SJSA1 (cell line): ENCODE results near the gene DCST2. TPM values are rescaled to one million over a fixed set of nuclear protein-coding genes. Genes with fewer than 3 reads are reported as not detected.

ENCODE experiments used
- DNase-seq, 2 experiments: peaks; one replicate each; pipeline ENCODE4 v3.0.0-alpha.2; 2015 to 2020; ENCODE audit warnings: low spot score in 2 of 2, low read depth in 1 of 2
- H3K27ac ChIP-seq: fragments of 250-450 bp; sonication (Bioruptor Pico); 2 replicates; pipeline ENCODE4 v1.5.1; 2020; ENCODE audit warnings: mild to moderate bottlenecking, moderate library complexity
- H3K27me3 ChIP-seq: fragments of 250-450 bp; sonication (Bioruptor Pico); replicated peaks from 2 replicates; pipeline ENCODE4 v1.5.1; 2020; ENCODE audit warnings: mild to moderate bottlenecking, moderate library complexity
- H3K36me3 ChIP-seq: fragments of 250-450 bp; sonication (Bioruptor Pico); 2 replicates; pipeline ENCODE4 v1.5.1; 2020; ENCODE audit warnings: mild to moderate bottlenecking
- H3K4me1 ChIP-seq: fragments of 250-450 bp; sonication (Bioruptor Pico); replicated peaks from 2 replicates; pipeline ENCODE4 v1.6.1; 2021; ENCODE audit warnings: mild to moderate bottlenecking
- H3K4me3 ChIP-seq: fragments of 250-450 bp; sonication (Bioruptor Pico); 2 replicates; pipeline ENCODE4 v1.5.1; 2020; ENCODE audit warnings: mild to moderate bottlenecking
- H3K9me3 ChIP-seq: fragments of 250-450 bp; sonication (Bioruptor Pico); replicated peaks from 2 replicates; pipeline ENCODE4 v1.5.1; 2020; ENCODE audit warnings: mild to moderate bottlenecking
- total RNA-seq: library from RNA; depleted of rRNA; stranded (reverse); fragments of >200 nt; shearing (Covaris generic); gene quantifications from 2 replicates; pipeline ENCODE4 v1.2.3, GENCODE V29; 2014

Gene DCST2
- total RNA-seq, 1 experiment from 2014 or later = not detected

DNA sequence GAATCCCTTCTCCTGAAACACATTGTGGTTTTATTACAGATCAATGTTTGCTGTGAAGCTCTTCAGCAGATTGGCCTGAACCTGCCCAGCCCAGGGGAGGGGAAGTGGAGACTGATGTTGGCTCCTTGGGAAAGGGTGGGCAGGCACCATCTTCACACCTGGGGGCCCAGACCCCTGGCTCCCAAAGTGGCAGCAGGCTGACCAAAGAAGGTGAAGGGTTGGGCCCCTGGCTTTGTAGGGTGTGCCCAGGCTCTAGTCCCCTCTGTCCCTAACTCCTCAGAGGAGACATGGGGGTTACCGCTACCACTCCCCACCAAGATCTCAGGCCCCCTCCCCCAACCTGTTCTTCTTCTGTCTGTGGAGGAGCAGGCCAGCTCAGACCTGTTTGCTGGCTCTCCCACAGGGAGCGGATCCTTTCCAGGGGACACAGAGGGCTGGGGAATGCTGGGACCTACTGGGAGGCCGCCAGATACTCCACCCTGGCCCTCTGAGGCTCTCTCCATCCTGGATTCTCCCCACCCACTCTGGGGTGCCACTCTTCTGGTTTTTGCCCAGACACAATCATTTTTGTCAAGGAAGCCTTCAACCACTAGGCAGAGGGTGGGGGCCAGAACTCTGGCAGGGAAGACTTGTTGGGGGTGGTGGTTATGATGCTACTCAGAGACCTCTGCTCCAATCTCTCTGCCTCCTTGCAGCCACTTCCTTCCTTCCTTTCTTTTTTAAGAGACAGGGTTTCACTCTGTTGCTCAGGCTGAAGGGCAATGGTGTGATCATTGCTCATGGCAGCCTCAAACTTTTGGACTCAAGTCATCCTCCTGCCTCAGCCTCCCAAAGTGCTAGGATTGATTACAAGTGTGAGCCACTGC, 40.0 kb upstream of the DCST2 start:
- Histone ChIP-seq H3K4me1 (peaks cover 13% of the 10 kb centered on the region), H3K27me3 (peaks cover 27% of the 10 kb centered on the region), H3K27ac (no peak overlapping the region), H3K9me3 (no peaks in the 10 kb centered on the region), H3K4me3 (no peak overlapping the region), H3K36me3 (no peaks in the 10 kb centered on the region)
- DNase-seq = no peak

DNA sequence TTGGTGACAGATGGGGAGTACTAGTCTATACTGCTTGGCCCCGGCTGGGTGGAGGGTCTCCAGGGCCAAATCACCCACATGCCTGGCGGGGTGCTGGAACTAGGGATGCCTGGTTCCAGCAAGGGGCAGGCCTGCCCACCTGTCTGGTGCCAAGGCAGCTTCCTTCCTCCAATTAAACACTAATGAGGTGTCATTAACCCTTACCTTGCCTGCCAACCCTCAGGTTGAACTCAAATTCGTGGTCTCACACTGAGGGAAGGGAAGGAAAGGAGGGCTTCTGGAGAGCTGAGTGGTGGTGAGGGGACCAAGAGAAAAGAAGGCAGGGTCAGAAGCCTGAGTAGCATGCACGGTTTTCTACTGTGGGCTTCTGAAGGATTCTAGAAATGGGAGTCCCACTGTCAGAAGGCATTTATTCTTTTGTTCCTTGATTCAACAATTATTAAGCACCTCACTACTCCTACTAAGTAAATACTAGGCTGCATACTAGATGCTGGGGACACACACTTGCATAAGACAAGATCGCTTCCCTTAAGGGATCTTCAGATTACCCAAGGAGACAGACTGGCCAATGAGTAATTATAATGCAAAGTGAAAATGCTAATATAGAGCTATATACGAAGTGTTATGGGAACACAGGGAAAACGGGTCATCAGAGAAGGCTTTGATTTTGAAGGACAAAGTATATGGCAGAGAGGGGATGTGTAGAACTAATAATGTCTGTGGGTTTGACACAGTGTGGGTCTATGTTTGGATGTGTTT, 39.1 kb upstream of the DCST2 start:
- peaks cover 10% of the 10 kb centered on the region for H3K4me1 ChIP-seq
- H3K27me3 ChIP-seq = peaks cover 22% of the 10 kb centered on the region
- no peak overlapping the region for H3K4me3 ChIP-seq
- no peaks in the 10 kb centered on the region for H3K9me3 ChIP-seq
- H3K36me3 ChIP-seq = no peaks in the 10 kb centered on the region
- no peak for DNase-seq
- no peak overlapping the region for H3K27ac ChIP-seq

DNA sequence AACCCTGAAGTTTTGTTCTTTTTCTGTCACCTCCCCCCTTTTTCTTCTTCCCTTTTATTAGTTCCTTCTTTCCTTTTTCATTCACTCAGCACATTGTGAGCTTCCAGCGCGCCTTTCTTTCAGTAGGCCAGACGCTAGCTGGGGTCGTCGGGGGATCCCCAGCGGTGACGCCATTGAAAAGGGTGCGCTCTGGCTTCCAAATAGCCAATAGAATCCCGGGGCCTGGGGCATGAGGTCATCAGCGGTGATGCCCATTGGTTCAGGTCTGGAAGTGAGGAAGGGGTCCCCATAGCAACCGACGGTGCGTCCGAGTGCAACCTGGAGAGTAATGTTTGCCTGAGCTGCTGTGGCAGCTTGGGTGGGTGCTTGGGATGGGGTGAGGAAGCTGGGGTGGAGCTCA, 38.1 kb upstream of the DCST2 start:
- Histone ChIP-seq H3K9me3 (no peaks in the 10 kb centered on the region), H3K27ac (no peak overlapping the region), H3K36me3 (no peaks in the 10 kb centered on the region), H3K27me3 (peaks cover 19% of the 10 kb centered on the region), H3K4me3 (no peak overlapping the region), H3K4me1 (peaks cover 10% of the 10 kb centered on the region)
- DNase-seq = no peak

GRCh38 chr1:155070721-155071569, 37.4 kb upstream of the DCST2 start:
- no peaks in the 10 kb centered on the region for H3K9me3 ChIP-seq
- peaks cover 10% of the 10 kb centered on the region for H3K4me1 ChIP-seq
- no peak overlapping the region for H3K27ac ChIP-seq
- no peaks in the 10 kb centered on the region for H3K36me3 ChIP-seq
- peaks cover 19% of the 10 kb centered on the region for H3K27me3 ChIP-seq
- H3K4me3 ChIP-seq = peak overlapping the region; percentile 19; the same call in 1 of the 2 replicates
- peak in 1 of 2 experiments; percentile 62 for DNase-seq

DNA sequence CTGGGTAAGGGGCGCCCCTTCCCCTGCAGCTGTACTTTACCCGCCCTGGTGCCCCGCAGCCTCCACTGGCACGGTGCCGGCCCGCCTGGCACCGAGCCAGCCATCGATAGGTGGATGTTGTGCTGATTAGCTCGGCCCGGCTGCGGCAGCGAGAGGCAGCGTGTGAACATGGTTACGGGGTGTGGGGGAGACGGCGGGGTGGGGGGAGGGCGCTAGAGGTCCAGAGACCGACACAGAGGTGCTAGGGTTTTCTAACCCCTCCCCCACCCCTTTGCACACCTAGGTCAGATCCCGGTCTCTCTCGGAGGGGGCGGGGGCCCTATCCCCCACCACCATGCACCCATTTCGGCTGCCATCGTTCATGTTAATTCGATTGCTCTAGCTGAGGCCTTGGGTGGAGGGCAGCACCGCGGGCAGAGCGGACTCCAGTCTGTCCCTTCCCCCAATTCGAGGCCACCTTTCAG, 36.6 kb upstream of the DCST2 start:
- no peak for DNase-seq
- H3K4me1 ChIP-seq = peaks cover 10% of the 10 kb centered on the region
- H3K4me3 ChIP-seq = no peak overlapping the region
- peaks cover 18% of the 10 kb centered on the region for H3K27me3 ChIP-seq
- H3K27ac ChIP-seq = no peak overlapping the region
- no peaks in the 10 kb centered on the region for H3K9me3 ChIP-seq
- no peaks in the 10 kb centered on the region for H3K36me3 ChIP-seq

GRCh38 chr1:155069551-155070157, 36.1 kb upstream of the DCST2 start:
- H3K27ac ChIP-seq = no peak overlapping the region
- H3K36me3 ChIP-seq = no peaks in the 10 kb centered on the region
- peaks cover 10% of the 10 kb centered on the region for H3K4me1 ChIP-seq
- H3K9me3 ChIP-seq = no peaks in the 10 kb centered on the region
- no peak overlapping the region for H3K4me3 ChIP-seq
- peaks cover 13% of the 10 kb centered on the region for H3K27me3 ChIP-seq
- DNase-seq = no peak

DNA sequence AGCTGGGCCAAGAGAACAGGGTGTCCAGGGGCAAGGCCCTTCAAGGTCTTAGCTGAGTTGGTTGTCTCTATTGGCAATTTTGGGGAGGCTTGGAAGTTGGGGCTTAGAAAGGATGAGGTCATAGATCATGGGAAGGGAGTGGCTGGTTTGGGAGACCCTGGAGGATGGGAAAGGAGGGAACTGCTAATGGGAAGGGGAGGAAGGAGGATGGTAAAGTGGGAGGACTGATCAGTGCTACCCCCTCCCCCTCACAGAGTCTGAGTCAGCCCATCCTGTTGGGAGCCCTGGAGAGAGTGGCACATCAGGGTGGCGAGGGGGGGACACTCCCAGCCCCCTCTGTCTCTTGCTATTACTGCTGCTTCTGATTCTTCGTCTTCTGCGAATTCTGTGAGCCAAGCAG, 35.0 kb upstream of the DCST2 start:
- DNase-seq = no peak
- Histone ChIP-seq H3K4me3 (no peak overlapping the region), H3K36me3 (no peaks in the 10 kb centered on the region), H3K27ac (no peak overlapping the region), H3K27me3 (peaks cover 9% of the 10 kb centered on the region), H3K4me1 (peaks cover 18% of the 10 kb centered on the region), H3K9me3 (0 out of 2 replicates have a peak, but pooled peaks cover 2% of the 10 kb centered on the region)

GRCh38 chr1:155066777-155067176, 33.2 kb upstream of the DCST2 start:
- H3K4me1 ChIP-seq = peaks cover 28% of the 10 kb centered on the region
- H3K27me3 ChIP-seq = no peaks in the 10 kb centered on the region; the same call in 1 of the 2 replicates
- H3K27ac ChIP-seq = no peak overlapping the region
- no peaks in the 10 kb centered on the region for H3K36me3 ChIP-seq
- H3K4me3 ChIP-seq = no peak overlapping the region
- DNase-seq = no peak
- 0 out of 2 replicates have a peak, but pooled peaks cover 2% of the 10 kb centered on the region for H3K9me3 ChIP-seq

DNA sequence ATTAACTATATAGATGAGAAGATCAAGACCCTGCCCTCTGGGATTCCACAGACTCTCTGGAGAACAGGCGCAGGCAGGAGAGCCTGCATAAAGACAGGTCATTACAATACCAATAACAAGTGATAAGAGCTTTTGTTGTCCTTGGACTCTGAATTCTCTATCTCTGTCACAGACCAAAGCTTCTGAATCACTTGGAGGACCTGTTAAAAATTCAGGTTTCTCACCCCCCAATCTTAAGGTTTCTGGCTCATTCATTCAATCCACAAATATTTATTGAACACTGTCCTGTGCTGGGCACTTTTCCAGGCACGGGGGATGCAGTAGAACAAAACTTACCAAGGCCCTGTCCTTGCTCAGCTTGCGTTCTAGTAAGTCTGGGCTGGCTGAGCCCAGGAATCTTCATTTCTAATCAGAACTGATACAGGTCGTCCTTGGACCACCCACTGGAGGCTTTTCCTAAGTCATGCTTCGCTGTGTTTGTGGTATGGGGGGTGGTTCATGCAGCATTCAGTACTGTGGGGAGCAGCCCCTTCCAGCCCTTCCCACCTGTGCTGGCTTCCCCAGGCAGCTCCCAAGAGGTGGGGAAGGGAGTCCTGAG, 31.4 kb upstream of the DCST2 start:
- Histone ChIP-seq H3K27ac (no peak overlapping the region), H3K4me3 (no peak overlapping the region), H3K27me3 (no peaks in the 10 kb centered on the region), H3K36me3 (no peaks in the 10 kb centered on the region), H3K4me1 (peaks cover 21% of the 10 kb centered on the region), H3K9me3 (0 out of 2 replicates have a peak, but pooled peaks cover 2% of the 10 kb centered on the region)
- no peak for DNase-seq

GRCh38 chr1:155064111-155064831, 30.7 kb upstream of the DCST2 start:
- Histone ChIP-seq H3K36me3 (no peaks in the 10 kb centered on the region), H3K9me3 (0 out of 2 replicates have a peak, but pooled peaks cover 2% of the 10 kb centered on the region), H3K4me1 (peaks cover 21% of the 10 kb centered on the region), H3K27ac (no peak overlapping the region), H3K27me3 (no peaks in the 10 kb centered on the region), H3K4me3 (peak overlapping the region; percentile 87)
- no peak for DNase-seq

DNA sequence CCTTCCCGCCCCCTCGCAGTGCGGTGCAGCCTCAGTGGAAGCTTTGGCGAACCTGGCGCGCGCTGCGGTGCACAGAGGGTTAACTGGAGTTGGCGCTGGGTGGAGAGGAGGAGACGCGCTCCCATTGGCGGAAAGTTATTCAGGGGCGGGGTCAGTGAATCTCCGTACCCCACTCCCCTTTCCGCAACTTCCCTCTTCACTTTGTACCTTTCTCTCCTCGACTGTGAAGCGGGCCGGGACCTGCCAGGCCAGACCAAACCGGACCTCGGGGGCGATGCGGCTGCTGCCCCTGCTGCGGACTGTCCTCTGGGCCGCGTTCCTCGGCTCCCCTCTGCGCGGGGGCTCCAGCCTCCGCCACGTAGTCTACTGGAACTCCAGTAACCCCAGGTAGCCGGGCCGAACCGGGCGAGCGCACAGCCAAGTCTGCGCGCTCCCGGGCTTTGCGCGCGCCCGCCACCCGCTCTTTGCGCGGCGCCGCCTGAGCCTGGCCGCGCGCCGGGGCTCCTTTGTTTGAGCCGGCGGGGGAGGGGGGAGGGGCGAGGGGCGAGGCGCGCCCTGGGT, 30.0 kb upstream of the DCST2 start, which contains the start of gene EFNA4:
EFNA4 (plus strand) TSS at position 191 of the 561 bp plus-strand sequence; CDS start at position 275, 84 bp downstream.
- Histone ChIP-seq H3K27ac (no peak within 1 kb of the TSS), H3K4me1 (peaks cover 21% of the 10 kb centered on the region), H3K4me3 (peak within 1 kb of the TSS; percentile 87), H3K27me3 (no peaks in the 10 kb centered on the region), H3K36me3 (no peaks in the 10 kb centered on the region), H3K9me3 (0 out of 2 replicates have a peak, but pooled peaks cover 2% of the 10 kb centered on the region)
- DNase-seq = peak; percentile 80
